GM12892 (cell line): ENCODE data around the gene SMIM32.

Source experiments
- POLR2A ChIP-seq: IDR thresholded peaks from 2 replicates; pipeline ENCODE4 v1.6.1; 2011; ENCODE audit warnings: low read depth, low read length, control low read depth
- POLR2AphosphoS5 ChIP-seq: IDR thresholded peaks from 2 replicates; pipeline ENCODE4 v1.6.1; 2011; ENCODE audit warnings: low read depth, low read length, control low read depth
- TAF1 ChIP-seq: IDR thresholded peaks from 2 replicates; pipeline ENCODE4 v1.6.1; 2011; ENCODE audit warnings: low read depth, mild to moderate bottlenecking, control low read depth, low read length, borderline replicate concordance

DNA sequence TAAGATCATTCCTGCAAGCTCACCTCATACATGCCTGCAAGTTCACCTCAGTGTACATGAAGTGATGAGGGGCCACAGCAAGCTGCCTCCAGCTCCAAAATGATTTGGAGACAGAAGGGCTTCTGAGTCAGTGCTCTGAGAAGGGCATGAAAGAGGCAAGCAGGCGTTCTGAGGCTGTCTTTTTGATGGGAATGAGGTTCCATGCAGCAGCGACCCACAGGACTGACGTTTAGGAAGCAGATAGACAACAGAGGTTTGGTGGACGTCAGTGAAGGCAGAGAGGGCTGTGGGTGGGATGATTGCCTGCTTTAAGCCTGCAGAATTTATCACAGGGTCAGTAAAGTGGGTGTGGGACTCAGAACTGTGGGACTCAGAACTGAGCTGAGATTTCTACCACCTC is 8.9 kb upstream of the SMIM32 start:
- TF ChIP-seq POLR2A (no peak), POLR2AphosphoS5 (no peak), TAF1 (no peak)
